Keratinocyte (primary cell): ENCODE results near the gene CDCP2. TPM values are rescaled to one million over a fixed set of nuclear protein-coding genes. Genes with fewer than 3 reads are reported as not detected.

Experiments used
- DNase-seq: peaks from one replicate; pipeline ENCODE4 v3.0.0-alpha.2; 2011; ENCODE audit warnings: low read depth, missing footprints, low spot score
- FAIRE-seq: peaks from 2 replicates; lab custom pipeline; 2011; peaks lifted over from hg19 to GRCh38; lab: Jason Lieb, UNC
- H2AFZ ChIP-seq: 2 replicates; pipeline ENCODE4 v1.6.0; 2012; ENCODE audit warnings: low read length, control low read depth, inconsistent platforms; ENCODE audit not compliant: control insufficient read depth
- H3K27ac ChIP-seq: 2 replicates; pipeline ENCODE4 v1.5.1; 2011; ENCODE audit warnings: low read length; ENCODE audit not compliant: control insufficient read depth, insufficient read depth
- H3K27me3 ChIP-seq: 3 replicates; pipeline ENCODE4 v1.6.0; 2011; ENCODE audit warnings: low read length; ENCODE audit not compliant: control insufficient read depth, insufficient read depth; ENCODE audit errors: extremely low read depth
- H3K36me3 ChIP-seq, 2 experiments: 2 replicates in 1 of 2; 3 replicates in 1 of 2; pipeline ENCODE4 v1.5.1; 2011; ENCODE audit warnings: low read length in 2 of 2, mild to moderate bottlenecking in 1 of 2; ENCODE audit not compliant: control insufficient read depth in 2 of 2, insufficient read depth in 2 of 2; ENCODE audit errors: extremely low read depth in 1 of 2
- H3K4me1 ChIP-seq: 3 replicates; pipeline ENCODE4 v1.5.1; 2011; ENCODE audit warnings: low read length; ENCODE audit not compliant: control insufficient read depth, insufficient read depth; ENCODE audit errors: extremely low read depth
- H3K4me2 ChIP-seq: 3 replicates; pipeline ENCODE4 v1.6.0; 2011; ENCODE audit warnings: low read depth, low read length; ENCODE audit not compliant: control insufficient read depth, insufficient read depth; ENCODE audit errors: extremely low read depth
- H3K4me3 ChIP-seq, 3 experiments: fragments of 200-600 bp in 1 of 3; sonication (generic) in 1 of 3; 2 replicates in 2 of 3; 3 replicates in 1 of 3; pipeline ENCODE4 v1.5.1; 2011 to 2016; ENCODE audit warnings: low read length in 3 of 3, mild to moderate bottlenecking in 3 of 3, control low read depth in 2 of 3, inconsistent platforms in 1 of 3, low read depth in 1 of 3, mixed read lengths in 1 of 3, mixed run types in 1 of 3, moderate library complexity in 1 of 3; ENCODE audit not compliant: control insufficient read depth in 2 of 3, insufficient read depth in 2 of 3; ENCODE audit errors: extremely low read depth in 1 of 3
- H3K79me2 ChIP-seq: 2 replicates; pipeline ENCODE4 v1.6.0; 2012; ENCODE audit warnings: low read length; ENCODE audit not compliant: control insufficient read depth, insufficient read depth
- H3K9ac ChIP-seq: 3 replicates; pipeline ENCODE4 v1.6.0; 2011; ENCODE audit warnings: low read length; ENCODE audit not compliant: control insufficient read depth, insufficient read depth; ENCODE audit errors: extremely low read depth
- H3K9me1 ChIP-seq: 3 replicates; pipeline ENCODE4 v1.6.0; 2011; ENCODE audit warnings: low read length; ENCODE audit not compliant: control insufficient read depth, insufficient read depth; ENCODE audit errors: extremely low read depth
- H3K9me3 ChIP-seq: 2 replicates; pipeline ENCODE4 v1.5.1; 2012; ENCODE audit warnings: low read depth, low read length; ENCODE audit not compliant: control insufficient read depth
- H4K20me1 ChIP-seq: 3 replicates; pipeline ENCODE4 v1.6.0; 2011; ENCODE audit warnings: low read length; ENCODE audit not compliant: control insufficient read depth, insufficient read depth; ENCODE audit errors: extremely low read depth
- EZH2 ChIP-seq: IDR thresholded peaks from one replicate; pipeline ENCODE4 v1.6.1; 2012; ENCODE audit warnings: inconsistent platforms, mild to moderate bottlenecking, low read length, moderate library complexity
- dilution Hi-C: fragments of 300-500 bp; cut with MboI; formaldehyde crosslinking; loops from one replicate; pipeline ENCODE4 v1.7.0; 2020; ENCODE audit warnings: low sequenced_read_pairs; ENCODE audit not compliant: extremely low pct_ligation_motif_present
- polyA plus RNA-seq, 5 experiments: library from polyadenylated mRNA; depleted of rRNA in 3 of 5; stranded (reverse) in 3 of 5; stranded (forward) in 1 of 5; unstranded in 1 of 5; fragments of >200 nt; gene quantifications; 1 replicate in 1 of 5; 2 replicates in 3 of 5; 3 replicates in 1 of 5; pipeline versions ENCODE4 v1.2.1 to v1.2.3, GENCODE V29; 2011 to 2012; ENCODE audit warnings: missing spikeins in 2 of 5, low read depth in 1 of 5, low replicate concordance in 1 of 5
- TF ChIP-seq, protein P1 (sequence below), 3 experiments: IDR thresholded peaks in 1 of 3; conservative IDR thresholded peaks in 1 of 3; optimal IDR thresholded peaks in 1 of 3; 2 replicates in 2 of 3; 3 replicates in 1 of 3; pipeline versions ENCODE3 to v1.5.1; 2011; ENCODE audit warnings: low read length in 3 of 3, mild to moderate bottlenecking in 3 of 3, moderate library complexity in 2 of 3, control low read depth in 1 of 3, inconsistent platforms in 1 of 3; ENCODE audit not compliant: insufficient read depth in 2 of 3; ENCODE audit errors: extremely low read depth in 1 of 3

CDCP2 gene
- polyA plus RNA-seq, 1 donor (not counting 4 experiments of a cell fraction or from before 2014, with no cell fraction given): not detected

DNA sequence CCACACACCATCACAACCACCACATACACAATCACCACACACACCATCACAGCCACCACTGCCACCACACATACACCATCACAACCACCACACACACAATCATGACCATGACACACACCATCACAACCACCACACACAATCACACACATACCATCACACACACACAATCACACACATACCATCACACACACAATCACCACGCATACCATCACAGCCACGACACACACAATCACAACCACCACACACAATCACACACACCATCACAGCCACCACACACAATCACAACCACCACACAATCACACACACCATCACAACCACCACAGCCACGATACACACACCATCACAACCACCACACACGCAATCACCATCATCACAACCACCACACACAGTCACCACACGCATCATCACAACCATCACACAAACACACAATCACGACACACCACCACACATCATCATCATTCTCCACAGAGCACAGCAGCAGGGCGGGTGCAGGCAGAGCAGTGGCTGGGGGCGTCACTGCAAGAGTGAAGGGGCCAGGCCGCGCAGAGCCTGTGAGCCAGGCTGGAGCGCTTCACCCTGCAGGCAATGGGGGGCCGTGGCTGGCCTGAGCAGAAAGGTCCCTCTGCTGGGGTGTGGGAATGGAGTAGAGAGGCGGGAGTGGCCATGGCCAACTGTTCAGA is 32.6 kb downstream of the CDCP2 start:
- FAIRE-seq: no peak
- no peak overlapping the region for H3K27ac ChIP-seq
- dilution Hi-C loops: no loop called here

GRCh38 chr1:54118704-54119103 is 34.1 kb downstream of the CDCP2 start:
- DNase-seq: no peak
- H2AFZ ChIP-seq: no peak overlapping the region
- no peaks in the 10 kb centered on the region for H3K9me1 ChIP-seq
- FAIRE-seq: no peak
- H3K27ac ChIP-seq: no peak overlapping the region
- H3K9ac ChIP-seq: no peak overlapping the region
- H3K79me2 ChIP-seq: no peaks in the 10 kb centered on the region
- no peak overlapping the region for H3K4me2 ChIP-seq
- dilution Hi-C loops: no loop called here
- TF ChIP-seq, protein P1, sequence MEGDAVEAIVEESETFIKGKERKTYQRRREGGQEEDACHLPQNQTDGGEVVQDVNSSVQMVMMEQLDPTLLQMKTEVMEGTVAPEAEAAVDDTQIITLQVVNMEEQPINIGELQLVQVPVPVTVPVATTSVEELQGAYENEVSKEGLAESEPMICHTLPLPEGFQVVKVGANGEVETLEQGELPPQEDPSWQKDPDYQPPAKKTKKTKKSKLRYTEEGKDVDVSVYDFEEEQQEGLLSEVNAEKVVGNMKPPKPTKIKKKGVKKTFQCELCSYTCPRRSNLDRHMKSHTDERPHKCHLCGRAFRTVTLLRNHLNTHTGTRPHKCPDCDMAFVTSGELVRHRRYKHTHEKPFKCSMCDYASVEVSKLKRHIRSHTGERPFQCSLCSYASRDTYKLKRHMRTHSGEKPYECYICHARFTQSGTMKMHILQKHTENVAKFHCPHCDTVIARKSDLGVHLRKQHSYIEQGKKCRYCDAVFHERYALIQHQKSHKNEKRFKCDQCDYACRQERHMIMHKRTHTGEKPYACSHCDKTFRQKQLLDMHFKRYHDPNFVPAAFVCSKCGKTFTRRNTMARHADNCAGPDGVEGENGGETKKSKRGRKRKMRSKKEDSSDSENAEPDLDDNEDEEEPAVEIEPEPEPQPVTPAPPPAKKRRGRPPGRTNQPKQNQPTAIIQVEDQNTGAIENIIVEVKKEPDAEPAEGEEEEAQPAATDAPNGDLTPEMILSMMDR (optimal IDR thresholded peaks at IDR 0.05 in 1 of 3, IDR thresholded peaks at IDR 0.05 in 1 of 3, conservative IDR thresholded peaks at IDR 0.05 in 1 of 3; ENCODE audit: extremely low read depth in 1 of 3, insufficient read depth in 2 of 3, low read length in 3 of 3): no peak
- no peak for TF ChIP-seq EZH2
- no peaks in the 10 kb centered on the region for H3K9me3 ChIP-seq
- peaks cover 6% of the 10 kb centered on the region for H3K4me1 ChIP-seq
- no peak overlapping the region for H3K4me3 ChIP-seq
- no peaks in the 10 kb centered on the region for H3K36me3 ChIP-seq
- H4K20me1 ChIP-seq: no peaks in the 10 kb centered on the region
- peaks cover 6% of the 10 kb centered on the region for H3K27me3 ChIP-seq

More for the DNA sequence above, 32.6 kb downstream of the CDCP2 start:
- no peaks in the 10 kb centered on the region for H3K9me1 ChIP-seq
- no peaks in the 10 kb centered on the region for H4K20me1 ChIP-seq
- no peak for DNase-seq
- H3K27me3 ChIP-seq: peaks cover 6% of the 10 kb centered on the region
- H3K9ac ChIP-seq: no peak overlapping the region
- no peaks in the 10 kb centered on the region for H3K36me3 ChIP-seq
- TF ChIP-seq, protein P1 (optimal IDR thresholded peaks at IDR 0.05 in 1 of 3, IDR thresholded peaks at IDR 0.05 in 1 of 3, conservative IDR thresholded peaks at IDR 0.05 in 1 of 3; ENCODE audit: extremely low read depth in 1 of 3, insufficient read depth in 2 of 3, low read length in 3 of 3): no peak
- no peak for TF ChIP-seq EZH2
- H3K9me3 ChIP-seq: no peaks in the 10 kb centered on the region
- no peaks in the 10 kb centered on the region for H3K79me2 ChIP-seq
- no peak overlapping the region for H3K4me3 ChIP-seq
- peaks cover 6% of the 10 kb centered on the region for H3K4me1 ChIP-seq
- no peak overlapping the region for H3K4me2 ChIP-seq
- no peak overlapping the region for H2AFZ ChIP-seq
